Amniotic epithelial cell (primary cell): ENCODE data around the gene SPATA4.
"Not testable (repeated sequence)": the region's sequence is repeated elsewhere in the genome, so short reads cannot be mapped to it uniquely, and the experiment has no call there.

Source experiments
- DNase-seq: peaks from one replicate; pipeline ENCODE4 v3.0.0-alpha.2; 2010; ENCODE audit warnings: low read depth

SPATA4 gene

DNA sequence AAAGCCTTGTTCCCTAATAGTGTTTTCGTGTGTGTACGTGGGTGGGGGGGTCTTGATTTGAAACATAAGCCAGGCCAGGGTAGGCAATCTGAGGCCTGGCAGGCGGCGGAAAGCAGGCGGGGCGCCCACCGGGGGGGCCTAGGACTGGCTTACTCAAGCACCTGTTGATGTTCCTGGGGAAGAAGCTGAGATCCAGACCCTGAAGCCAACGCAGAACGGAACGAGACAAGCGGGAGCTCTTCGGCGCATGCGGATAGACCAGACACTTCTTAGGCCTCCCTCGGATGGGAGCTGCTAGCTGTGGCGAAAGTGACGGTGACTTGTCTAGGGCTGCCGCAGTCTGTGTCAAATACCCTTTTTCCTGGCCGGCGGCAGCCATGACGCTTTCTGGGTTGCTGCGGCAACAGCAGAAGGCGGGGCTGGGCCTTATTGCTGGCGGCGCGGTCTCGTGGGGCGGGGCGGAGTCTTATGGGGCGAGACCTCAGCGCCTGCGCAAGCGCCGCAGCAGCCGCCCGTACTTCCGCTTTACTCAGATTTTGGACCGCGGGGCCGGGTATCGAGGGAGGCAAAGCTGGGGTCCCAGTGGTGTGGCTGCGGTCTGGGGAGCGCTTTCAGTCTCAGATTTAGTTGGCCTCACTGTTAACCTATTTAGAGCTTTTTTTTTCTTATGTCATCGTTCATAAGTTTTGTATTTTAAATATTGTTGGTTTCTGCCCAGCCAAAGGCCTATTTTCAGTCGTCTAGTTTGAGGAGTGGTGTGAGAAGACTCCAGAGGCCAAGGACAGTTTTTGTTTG lies at the start of gene SPATA4:
Gene SPATA4, minus strand, starts transcription at position 402 of the 795 bp plus-strand sequence. Its CDS starts 23 bp downstream, at position 379.
- peak; percentile 82 for DNase-seq

DNA sequence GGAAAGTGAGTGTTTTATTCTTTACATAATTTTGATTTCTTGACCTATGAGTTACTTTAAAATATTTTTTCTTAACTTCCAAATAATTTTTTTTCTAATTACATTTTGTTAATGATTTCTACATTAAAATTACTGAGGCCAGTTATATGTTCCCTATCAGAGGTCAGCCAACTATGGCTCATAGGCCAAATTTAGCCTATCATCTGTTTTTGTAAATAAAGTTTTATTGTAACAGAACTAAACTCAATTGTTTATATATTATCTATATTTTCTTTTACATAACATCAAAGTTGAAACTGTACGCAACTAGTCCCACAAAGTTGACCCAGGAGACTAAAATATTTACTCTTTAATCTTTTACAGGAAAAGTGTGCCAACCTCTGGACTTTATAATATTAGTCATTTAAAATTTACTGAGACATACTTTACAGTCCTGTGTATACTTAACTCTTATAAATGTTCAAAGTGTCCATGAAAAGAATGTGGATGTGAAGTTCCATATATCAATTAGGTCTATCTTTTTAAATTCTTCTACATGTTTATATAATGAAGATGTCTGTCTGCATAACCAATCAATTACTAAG lies 47.5 kb upstream of the SPATA4 start:
- no peak for DNase-seq

DNA sequence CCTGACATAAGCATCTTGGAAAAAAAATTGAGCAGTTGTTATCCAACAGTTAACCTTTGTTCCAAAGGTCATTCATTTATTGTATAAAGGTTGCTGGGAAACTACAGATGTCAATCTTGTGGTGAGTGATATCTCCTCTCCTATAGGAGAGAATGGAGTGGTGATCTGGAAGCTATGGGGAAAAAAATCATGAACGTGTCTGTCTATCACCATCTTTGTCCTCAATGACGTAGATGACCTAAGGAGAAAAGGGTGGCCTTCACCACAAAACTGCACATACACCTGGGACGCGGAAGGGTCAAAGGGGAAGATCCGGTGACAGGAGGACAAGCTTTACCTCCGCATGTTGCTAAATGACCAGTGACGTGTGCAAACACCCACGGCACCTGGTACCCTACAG lies 46.3 kb upstream of the SPATA4 start:
- no peak for DNase-seq

DNA sequence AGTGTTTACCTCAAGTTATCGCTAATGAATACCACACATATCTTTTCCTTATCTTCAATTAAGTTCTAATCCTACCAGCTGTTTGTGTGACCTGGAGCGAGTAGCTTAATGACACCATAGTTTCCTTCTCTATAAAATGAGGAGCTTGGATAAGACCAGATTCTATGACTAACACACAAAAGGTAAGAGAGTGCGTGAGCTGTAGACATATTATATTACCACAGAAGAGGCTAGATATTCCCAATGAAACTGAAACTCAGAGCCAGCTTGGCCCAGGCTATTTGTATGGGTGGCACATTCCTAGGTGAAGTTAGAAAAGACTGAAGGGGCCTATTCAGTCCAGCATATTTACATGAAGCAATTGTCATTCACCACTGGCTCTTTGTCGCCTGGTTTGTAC lies 43.4 kb upstream of the SPATA4 start:
- no peak for DNase-seq

DNA sequence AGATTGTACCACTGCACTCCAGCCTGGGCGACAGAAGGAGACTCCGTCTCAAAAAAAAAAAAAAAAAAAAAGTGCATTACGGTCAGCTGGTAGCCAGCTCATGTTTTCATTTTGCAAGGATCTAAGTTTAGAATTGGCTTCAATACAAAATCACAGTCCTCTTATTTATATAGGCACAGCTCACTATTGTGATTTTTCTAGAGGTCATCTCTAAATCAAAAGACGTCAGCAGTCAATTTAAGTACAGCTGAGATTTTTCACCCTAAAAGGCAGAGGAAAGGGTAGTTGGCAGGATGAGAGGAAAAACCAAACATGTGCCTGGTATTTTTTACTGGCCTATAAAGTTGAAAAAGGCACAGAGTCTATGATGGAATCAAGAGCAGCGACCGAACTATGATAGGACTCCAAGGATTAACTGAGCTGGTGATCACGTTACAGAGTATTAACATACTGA lies 42.8 kb upstream of the SPATA4 start:
- peak; percentile 12 for DNase-seq

DNA sequence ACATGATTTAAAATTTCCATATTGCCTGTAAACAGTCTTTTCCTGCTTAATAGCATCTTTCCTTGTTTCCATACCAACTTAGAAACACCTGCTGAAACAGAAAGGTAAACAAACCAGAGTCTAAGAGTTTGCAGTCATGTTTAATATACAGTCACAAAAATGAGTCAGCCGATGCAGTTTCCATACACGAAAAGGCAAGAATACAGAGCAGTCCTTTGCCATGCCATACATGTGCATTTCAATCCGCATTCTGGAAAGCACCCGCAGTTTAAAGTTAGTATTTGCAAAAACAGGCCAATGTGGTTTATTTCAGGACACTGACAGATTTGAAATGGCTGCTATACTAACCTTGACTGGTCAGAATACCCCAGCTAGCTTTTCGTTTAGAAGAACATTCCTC lies 41.6 kb upstream of the SPATA4 start:
- peak; percentile 9 for DNase-seq

DNA sequence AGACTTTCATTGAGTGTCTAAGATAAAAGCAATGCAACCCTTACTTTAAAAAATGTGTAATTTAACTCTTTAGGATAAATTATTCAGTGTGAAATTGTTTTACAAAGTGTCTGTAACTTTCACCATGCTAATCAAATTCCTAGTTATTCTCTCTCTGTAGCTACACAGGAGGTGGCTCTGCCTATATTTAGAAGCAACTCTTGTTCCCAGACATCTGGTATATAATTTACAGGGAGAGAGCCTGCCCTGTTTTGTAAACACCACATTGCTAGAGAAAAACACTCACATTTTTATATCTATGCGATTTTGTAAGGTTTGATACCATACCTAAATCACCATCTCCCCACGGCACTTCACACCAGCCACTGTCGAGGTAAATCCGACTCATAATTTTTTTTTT lies 35.5 kb upstream of the SPATA4 start:
- DNase-seq, result no peak

DNA sequence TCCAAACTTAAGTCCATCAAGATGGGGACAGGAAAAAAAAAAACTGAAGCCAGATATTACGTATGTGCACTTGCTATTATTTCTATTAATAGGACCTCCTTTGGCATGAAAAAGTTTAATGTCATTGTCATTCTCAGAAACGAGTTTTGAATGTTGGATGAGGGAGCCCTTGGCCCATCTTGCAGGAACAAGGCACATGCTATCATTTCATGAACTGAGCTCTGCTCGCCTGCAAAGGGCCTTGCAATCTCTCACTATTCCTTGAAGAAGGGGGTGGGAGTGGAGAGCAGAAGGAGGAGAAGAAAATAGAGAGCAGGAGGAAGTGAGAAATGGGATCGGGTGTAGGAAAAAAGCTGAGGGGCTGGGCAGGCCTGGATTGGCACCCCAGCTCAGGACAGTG lies 34.3 kb upstream of the SPATA4 start:
- DNase-seq, result no peak

DNA sequence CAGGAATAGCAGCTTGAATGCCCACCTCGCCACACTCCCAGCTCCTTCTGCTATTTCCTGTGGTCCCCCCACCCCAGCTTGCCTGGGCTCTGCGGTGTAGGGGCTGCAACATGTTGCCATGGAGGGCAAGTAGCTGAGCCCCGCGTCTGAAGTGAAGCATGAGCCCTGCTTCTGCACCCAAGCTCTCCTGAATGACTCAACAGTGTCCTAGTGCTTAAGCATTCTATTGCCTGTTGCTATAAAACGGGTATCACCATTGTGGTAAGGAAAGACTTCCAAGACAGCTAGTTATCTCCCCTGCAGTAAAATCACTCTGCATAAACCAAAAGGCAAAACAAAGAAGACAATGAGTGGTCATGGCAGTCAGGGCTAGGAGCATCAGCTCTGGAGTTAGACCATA lies 31.4 kb upstream of the SPATA4 start:
- no peak for DNase-seq

DNA sequence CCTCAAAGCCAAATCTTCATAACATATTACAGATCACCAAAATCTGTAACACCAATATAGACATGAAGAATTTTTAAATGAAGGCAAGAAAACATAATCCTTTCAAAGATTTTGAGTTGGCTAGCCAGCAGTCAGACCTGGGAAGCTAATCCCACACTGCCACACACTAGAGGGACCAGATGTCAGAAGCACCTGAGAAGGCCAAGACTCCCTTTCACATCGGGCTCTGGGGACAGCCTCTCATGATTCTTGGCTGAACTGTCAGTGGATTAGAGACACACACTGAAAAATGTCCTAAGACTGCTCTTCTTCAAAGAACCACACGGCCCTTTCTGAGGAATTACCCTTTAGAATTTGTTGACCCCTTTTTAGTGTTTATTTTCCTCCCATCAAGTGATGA lies 28.2 kb upstream of the SPATA4 start:
- no peak for DNase-seq

DNA sequence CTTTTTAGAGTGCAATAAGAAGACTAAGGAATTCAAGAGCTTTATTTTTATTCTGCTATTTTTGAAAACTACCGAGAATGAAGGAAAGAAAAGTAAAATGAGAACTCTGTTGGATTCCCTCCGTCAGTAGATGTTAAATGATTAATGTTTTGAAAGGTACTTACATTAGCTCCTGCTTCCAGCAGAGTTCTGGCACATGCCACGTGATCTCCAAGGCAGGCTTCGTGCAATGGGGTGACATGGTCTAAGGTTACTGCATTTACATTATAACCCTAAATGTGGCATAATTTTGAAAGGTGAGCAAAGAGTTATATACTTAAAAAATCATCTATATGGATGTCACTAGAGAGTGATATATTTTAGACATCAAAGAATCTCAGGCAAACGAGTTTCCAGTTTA lies 26.8 kb upstream of the SPATA4 start:
- no peak for DNase-seq

DNA sequence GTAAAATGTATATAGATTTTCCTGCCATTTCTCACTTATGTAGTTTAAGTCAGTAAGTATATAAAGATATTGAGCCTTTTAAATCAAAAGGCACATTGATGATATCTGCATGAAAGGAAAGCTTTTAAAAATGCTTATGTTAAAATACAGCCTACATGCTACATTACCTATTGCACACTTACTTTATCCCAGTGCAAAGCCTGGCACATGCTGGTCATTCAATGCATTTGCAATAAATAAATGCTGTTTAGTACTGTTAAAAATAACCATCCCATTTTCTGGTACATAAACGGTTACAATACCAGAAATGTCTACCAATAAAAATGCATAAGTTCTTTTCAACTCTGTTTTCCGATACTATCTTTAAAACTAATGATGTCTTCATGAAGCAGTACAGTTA lies 22.1 kb upstream of the SPATA4 start:
- DNase-seq, result no peak

DNA sequence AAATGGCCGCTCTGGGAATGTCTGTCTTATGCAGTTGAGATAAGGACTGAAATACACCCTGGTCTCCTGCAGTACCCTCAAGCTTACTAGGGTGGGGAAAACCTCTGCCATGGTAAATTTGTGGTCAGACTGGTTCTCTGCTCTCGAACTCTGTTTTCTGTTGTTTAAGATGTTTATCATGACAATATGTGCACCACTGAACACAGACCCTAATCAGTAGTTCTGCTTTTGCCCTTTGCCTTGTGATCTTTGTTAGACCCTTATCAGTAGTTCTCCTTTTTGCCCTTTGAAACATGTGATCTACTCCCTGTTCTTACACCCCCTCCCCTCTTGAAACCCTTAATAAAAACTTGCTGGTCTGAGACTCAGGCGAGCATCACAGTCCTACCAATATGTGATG lies 17.0 kb upstream of the SPATA4 start:
- not testable (repeated sequence) for DNase-seq

DNA sequence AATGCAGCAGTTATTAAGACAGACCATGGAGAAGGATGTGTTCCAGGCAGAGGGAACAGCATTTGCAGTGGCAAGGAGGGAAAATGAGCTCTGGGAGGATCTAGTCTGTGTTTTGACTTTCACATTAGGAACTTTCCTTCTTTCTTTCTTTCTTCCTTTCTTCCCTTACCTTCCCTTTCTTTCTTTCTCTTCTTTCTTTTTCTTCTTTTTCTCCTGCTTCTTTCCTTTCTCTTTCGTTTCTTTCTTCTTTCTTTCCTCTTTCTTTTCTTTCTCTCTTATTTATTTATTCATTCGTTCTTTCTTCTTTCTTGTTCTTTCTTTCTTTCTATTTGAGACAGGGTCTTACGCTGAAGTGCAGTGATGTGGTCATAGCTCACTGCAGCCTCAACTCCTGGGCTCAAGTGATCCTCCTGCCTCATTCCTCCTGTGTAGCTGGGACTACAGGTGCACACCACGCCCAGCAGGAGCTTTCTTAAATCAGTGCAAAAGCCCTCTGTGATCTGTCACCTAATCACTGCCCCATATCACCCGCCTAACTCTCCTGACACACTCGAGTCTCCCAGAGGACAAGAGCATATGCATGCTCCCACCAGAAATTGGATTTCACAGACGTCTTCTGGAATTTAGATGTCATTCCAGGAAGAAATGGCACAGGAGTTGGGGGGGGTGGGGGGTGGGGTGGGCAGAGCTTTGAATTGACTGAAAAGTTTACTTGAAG lies 15.4 kb upstream of the SPATA4 start:
- no peak for DNase-seq

DNA sequence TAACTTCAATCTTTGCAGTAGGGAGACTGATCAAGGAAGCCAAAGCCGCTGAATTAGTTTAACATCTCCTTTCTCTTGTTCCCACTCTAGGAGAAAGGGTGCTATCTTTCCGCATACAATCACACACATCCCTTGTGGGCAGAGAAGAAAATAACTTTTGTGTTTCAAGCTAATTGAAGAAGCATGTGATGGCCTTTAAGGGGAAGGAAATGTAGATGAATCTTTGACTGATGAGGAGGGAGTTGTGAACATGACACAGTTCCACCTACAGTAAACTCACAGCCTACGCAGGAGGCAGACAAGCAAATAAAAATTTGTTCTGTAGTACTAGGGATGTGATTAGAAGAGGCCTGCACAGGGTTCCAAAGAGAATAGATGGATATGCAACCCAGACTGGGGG lies 14.7 kb upstream of the SPATA4 start:
- no peak for DNase-seq

DNA sequence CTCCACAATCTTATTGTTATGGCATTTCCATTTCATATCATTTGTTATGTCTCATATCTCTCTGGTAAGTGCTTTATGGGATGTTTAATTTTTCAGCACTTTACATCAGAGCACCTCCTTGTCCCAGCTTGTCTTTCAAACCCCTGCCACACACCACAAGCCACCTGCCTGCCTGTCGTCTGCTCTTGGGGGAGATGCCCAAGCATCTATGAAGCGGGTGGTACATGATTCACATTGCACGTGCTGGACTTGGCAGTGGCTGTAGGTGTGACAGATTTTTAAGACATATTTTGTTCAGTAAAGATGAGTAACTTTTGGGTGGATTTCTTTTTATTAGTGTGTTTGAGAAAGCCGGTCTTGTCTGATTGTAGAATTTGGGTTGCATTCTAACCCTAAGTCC lies 14.2 kb upstream of the SPATA4 start:
- no peak for DNase-seq

DNA sequence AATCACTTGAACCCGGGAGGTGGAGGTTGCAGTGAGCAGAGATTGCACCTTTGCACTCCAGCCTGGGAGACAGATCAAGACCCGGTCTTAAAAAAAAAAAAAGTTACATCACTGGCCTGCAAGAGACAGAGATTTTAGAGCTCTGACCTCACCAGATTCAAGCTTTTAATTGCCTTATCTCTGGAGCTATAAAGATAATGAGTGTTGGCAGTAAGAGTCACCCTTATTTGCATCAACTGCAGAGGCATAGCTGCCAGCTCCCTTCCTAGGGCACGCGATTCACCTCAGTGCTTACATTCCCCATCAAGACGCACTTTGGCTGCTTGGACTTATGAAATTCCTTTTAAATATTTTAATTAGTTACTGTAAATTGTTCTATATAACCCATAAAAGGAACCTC lies 12.5 kb upstream of the SPATA4 start:
- DNase-seq, result peak; percentile 26

DNA sequence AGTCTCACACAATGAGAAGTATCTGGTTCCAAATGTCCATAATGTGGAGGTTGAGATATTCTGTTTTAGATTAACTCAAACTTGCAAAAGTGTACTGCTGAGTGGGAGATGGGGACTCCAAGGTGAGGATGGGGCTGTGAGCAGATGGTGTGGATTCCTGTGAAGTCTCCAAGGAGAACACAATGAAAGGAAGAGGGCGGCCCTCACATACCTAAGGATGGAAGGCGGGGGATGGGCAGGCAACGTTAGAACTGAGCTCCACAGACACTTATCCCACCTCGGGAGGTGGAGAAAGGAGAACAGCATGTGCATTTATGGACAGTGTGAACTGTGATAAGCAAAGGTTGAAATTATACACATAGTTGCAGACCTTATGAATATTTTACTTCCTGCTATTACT lies 9.9 kb upstream of the SPATA4 start:
- DNase-seq, result no peak

DNA sequence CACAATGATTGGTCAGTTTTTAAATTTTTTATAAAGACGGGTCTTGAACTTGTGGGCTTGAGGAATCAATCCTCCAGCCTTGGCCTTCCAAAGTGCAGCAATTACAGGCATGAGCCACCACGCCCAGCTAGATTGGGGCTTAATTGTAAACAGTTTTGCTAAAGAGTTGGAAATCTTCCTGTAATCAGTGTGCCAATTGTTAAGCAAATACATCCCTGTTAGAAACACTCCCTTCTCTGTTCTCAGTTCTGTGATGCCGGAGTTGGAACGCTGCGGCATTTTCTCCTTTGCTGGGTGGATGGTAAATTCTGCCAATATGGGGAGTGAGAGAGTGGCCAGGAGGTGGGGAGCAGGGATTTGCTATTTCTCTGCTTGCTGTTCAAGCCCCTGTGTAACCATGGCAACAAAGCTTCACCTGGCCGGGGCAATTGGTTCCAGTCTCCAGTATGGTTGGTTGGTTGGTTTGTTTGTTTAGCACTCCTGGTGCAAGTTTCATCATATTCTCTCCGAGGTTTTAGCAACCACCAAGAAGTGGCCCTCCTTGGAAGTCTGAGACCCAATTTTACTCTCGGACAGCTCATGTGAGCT lies 3.0 kb upstream of the SPATA4 start:
- DNase-seq, result no peak

DNA sequence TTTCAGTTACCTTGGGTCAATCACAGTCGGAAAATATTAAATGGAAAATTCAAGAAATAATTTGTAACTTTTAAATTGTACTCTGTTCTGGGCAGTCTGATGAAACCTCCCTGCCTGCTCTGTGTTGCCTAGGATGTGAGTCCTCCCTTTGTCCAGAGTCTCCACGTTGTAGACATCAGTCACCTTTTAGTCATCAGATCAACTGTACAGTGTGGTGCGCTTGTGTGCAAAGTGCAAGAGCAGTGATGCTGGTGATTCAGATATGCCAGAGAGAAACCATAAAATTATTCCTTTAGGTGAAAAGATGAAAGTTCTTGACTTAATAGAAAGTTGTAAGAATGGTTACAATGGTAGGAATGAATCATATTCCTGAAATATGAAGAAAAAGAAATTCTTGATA lies 1.4 kb downstream of the SPATA4 start:
- peak; percentile 77 for DNase-seq

DNA sequence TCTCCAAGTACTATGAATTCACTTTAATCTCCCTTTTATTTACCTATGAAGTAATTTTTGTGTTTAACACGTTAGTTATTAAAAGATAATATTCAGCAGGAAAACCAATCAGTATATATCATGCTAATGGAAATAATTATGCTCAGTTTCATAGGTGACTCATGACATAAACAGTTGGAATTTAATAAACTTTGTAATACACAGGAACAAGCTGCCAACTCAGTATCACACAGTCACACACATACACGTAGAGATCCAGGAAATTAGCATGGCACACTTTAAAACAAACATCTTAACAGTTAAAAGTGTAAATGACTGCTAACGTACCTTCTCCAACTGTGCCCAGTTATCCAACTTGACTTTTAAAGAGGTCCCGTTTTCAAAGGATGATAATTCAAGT lies 2.3 kb downstream of the SPATA4 start:
- peak; percentile 42 for DNase-seq

DNA sequence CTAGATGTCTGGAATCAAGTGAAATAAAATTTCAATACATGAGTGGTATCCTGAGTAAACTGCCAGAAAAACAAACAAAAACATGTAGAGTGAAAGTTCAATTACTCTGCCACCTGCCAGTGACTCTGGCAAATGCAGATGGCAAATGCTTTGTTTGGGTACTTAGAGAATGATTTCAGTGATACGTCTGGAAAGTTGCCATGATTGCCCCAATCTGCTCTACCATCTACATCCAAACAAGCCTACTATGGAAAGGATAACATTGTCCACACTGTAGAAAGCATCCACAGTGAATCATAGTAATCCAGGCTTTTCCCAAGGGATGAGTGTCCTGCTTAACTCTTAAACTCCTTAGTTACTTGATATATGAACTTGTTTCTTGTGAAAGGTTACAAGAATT lies 3.4 kb downstream of the SPATA4 start:
- DNase-seq, result peak; percentile 48
